ENCODE measurements around the gene SRF. TPM values are rescaled to one million over a fixed set of nuclear protein-coding genes. Genes with fewer than 3 reads are reported as not detected.

Gene SRF
- total RNA-seq, 1 donor: 17.9 TPM

- H3K4me3 ChIP-seq (ENCODE audit: low read depth, low read length): peak overlapping the region; percentile 97
- no peak for DNase-seq (ENCODE audit: low read depth)
- TF ChIP-seq CTCF (IDR thresholded peaks at IDR 0.05; ENCODE audit: insufficient read depth, low read length): no peak
Measured at GRCh38 chr6:43171707-43172103, 636 bp downstream of the SRF start.

- peak; percentile 31 for DNase-seq (ENCODE audit: low read depth)
- no peak for TF ChIP-seq CTCF (IDR thresholded peaks at IDR 0.05; ENCODE audit: insufficient read depth, low read length)
- H3K4me3 ChIP-seq (ENCODE audit: low read depth, low read length): peak overlapping the region; percentile 97
Measured at GRCh38 chr6:43172104-43173007, 1.3 kb downstream of the SRF start.

GRCh38 chr6:43173591-43174262 lies 2.7 kb downstream of the SRF start:
- peak overlapping the region; percentile 97 for H3K4me3 ChIP-seq (ENCODE audit: low read depth, low read length)
- DNase-seq (ENCODE audit: low read depth): no peak
- no peak for TF ChIP-seq CTCF (IDR thresholded peaks at IDR 0.05; ENCODE audit: insufficient read depth, low read length)

- peak; percentile 98 for DNase-seq (ENCODE audit: low read depth)
- peak; percentile 15 for TF ChIP-seq CTCF (IDR thresholded peaks at IDR 0.05; ENCODE audit: insufficient read depth, low read length)
- H3K4me3 ChIP-seq (ENCODE audit: low read depth, low read length): peak overlapping the region; percentile 97
Measured at GRCh38 chr6:43174263-43175112, 3.4 kb downstream of the SRF start.

GRCh38 chr6:43175676-43176422 lies 4.8 kb downstream of the SRF start:
- DNase-seq (ENCODE audit: low read depth): no peak
- no peak for TF ChIP-seq CTCF (IDR thresholded peaks at IDR 0.05; ENCODE audit: insufficient read depth, low read length)
- H3K4me3 ChIP-seq (ENCODE audit: low read depth, low read length): no peak overlapping the region

- no peak overlapping the region for H3K4me3 ChIP-seq (ENCODE audit: low read depth, low read length)
- no peak for DNase-seq (ENCODE audit: low read depth)
- no peak for TF ChIP-seq CTCF (IDR thresholded peaks at IDR 0.05; ENCODE audit: insufficient read depth, low read length)
Measured at GRCh38 chr6:43176423-43176786, 5.3 kb downstream of the SRF start.

All from fibroblast of the aortic adventitia (primary cell).